SK-N-SH (cell line): ENCODE data around the gene KPNB1. TPM values are rescaled to one million over a fixed set of nuclear protein-coding genes. Genes with fewer than 3 reads are reported as not detected.

Experiments used
- CTCF ChIA-PET: fragments of 300-600, 350-600 bp; formaldehyde crosslinking; extraction: SDS; loops from one replicate; lab custom pipeline; 2021; lab: Yijun Ruan, JAX
- POLR2A ChIA-PET: fragments of 350-600 bp; sonication (Branson Sonifier 250); formaldehyde crosslinking; extraction: SDS; loops from one replicate; lab custom pipeline; 2020; ENCODE audit warnings: antibody characterized with exemption, inconsistent platforms; lab: Yijun Ruan, JAX
- DNase-seq: peaks from one replicate; pipeline ENCODE4 v3.0.0; 2012
- H2AFZ ChIP-seq: fragments of 200-600 bp; sonication (generic); 2 replicates; pipeline ENCODE4 v1.8.1; 2016; ENCODE audit warnings: antibody characterized with exemption, mild to moderate bottlenecking, low read depth
- H3F3A ChIP-seq: fragments of 200-600 bp; sonication (generic); replicated peaks from 2 replicates; pipeline ENCODE3; 2016; ENCODE audit warnings: antibody characterized with exemption, mild to moderate bottlenecking; ENCODE audit not compliant: insufficient read depth
- H3K27ac ChIP-seq, 2 experiments: fragments of 200-500 bp in 1 of 2; fragments of 200-600 bp in 1 of 2; sonication (Bioruptor generic) in 1 of 2; sonication (generic), shearing (Covaris generic) in 1 of 2; 2 replicates each; pipeline versions ENCODE4 v1.5.1 to v1.6.1; 2014 to 2016; ENCODE audit warnings: low read depth in 2 of 2, inconsistent platforms in 1 of 2, low read length in 1 of 2, mild to moderate bottlenecking in 1 of 2, mixed read lengths in 1 of 2
- H3K27me3 ChIP-seq: fragments of 200-600 bp; sonication (generic), shearing (Covaris generic); 2 replicates; pipeline ENCODE4 v1.6.1; 2016; ENCODE audit warnings: mixed run types; ENCODE audit not compliant: insufficient read depth
- H3K36me3 ChIP-seq, 2 experiments: fragments of 200-500 bp in 1 of 2; fragments of 200-600 bp in 1 of 2; sonication (Bioruptor generic) in 1 of 2; sonication (generic) in 1 of 2; replicated peaks in 1 of 2; 2 replicates each; pipeline versions ENCODE3 to v1.5.1; 2014 to 2016; ENCODE audit warnings: low read length in 1 of 2, mild to moderate bottlenecking in 1 of 2; ENCODE audit not compliant: insufficient read depth in 2 of 2, control insufficient read depth in 1 of 2
- H3K4me1 ChIP-seq, 2 experiments: fragments of 200-500 bp in 1 of 2; fragments of 200-600 bp in 1 of 2; sonication (Bioruptor generic) in 1 of 2; sonication (generic), shearing (Covaris generic) in 1 of 2; 2 replicates each; pipeline versions ENCODE4 v1.5.1 to v1.6.1; 2014 to 2016; ENCODE audit warnings: low read depth in 1 of 2, low read length in 1 of 2, mixed run types in 1 of 2; ENCODE audit not compliant: insufficient read depth in 2 of 2, control insufficient read depth in 1 of 2
- H3K4me2 ChIP-seq: fragments of 200-600 bp; sonication (generic), shearing (Covaris generic); 2 replicates; pipeline ENCODE4 v1.6.1; 2017; ENCODE audit warnings: mixed run types
- H3K4me3 ChIP-seq, 2 experiments: fragments of 200-500 bp in 1 of 2; fragments of 200-600 bp in 1 of 2; sonication (Bioruptor generic) in 1 of 2; sonication (generic), shearing (Covaris generic) in 1 of 2; 2 replicates each; pipeline versions ENCODE4 v1.5.1 to v1.8.1; 2014 to 2016; ENCODE audit warnings: low read depth in 2 of 2, inconsistent platforms in 1 of 2, low read length in 1 of 2, mild to moderate bottlenecking in 1 of 2, mixed read lengths in 1 of 2, moderate library complexity in 1 of 2
- H3K79me2 ChIP-seq: fragments of 200-600 bp; sonication (generic); 2 replicates; pipeline ENCODE4 v1.8.1; 2017; ENCODE audit warnings: mild to moderate bottlenecking; ENCODE audit not compliant: insufficient read depth
- H3K9ac ChIP-seq: fragments of 200-600 bp; sonication (generic); 2 replicates; pipeline ENCODE4 v1.6.1; 2017; ENCODE audit warnings: mixed run types
- H3K9me2 ChIP-seq: fragments of 200-600 bp; sonication (generic); 2 replicates; pipeline ENCODE4 v1.6.1; 2017; ENCODE audit warnings: mixed run types
- H3K9me3 ChIP-seq: fragments of 200-600 bp; sonication (generic); 2 replicates; pipeline ENCODE4 v1.6.1; 2017; ENCODE audit warnings: mixed run types, mild to moderate bottlenecking, moderate library complexity
- H4K20me1 ChIP-seq: fragments of 200-600 bp; sonication (generic); 2 replicates; pipeline ENCODE4 v1.6.1; 2017; ENCODE audit warnings: mild to moderate bottlenecking, mixed run types; ENCODE audit not compliant: insufficient read depth
- CHD2 ChIP-seq: fragments of 150-350 bp; IDR thresholded peaks from 2 replicates; pipeline ENCODE4 v1.6.1; 2018; ENCODE audit warnings: low read length; ENCODE audit not compliant: partially characterized antibody
- ELF1 ChIP-seq: IDR thresholded peaks from 2 replicates; pipeline ENCODE4 v1.4.0; 2012
- EP300 ChIP-seq, 2 experiments: IDR thresholded peaks; 2 replicates each; pipeline versions ENCODE4 v1.4.0 to v1.6.1; 2012; ENCODE audit warnings: borderline replicate concordance in 1 of 2, low read depth in 1 of 2, low read length in 1 of 2
- FOXJ3 ChIP-seq: sonication (generic); formaldehyde crosslinking; IDR thresholded peaks from 2 replicates; pipeline ENCODE4 v1.5.1; 2020; ENCODE audit warnings: mild to moderate bottlenecking, missing genetic modification reagents
- GABPA ChIP-seq: IDR thresholded peaks from 2 replicates; pipeline ENCODE4 v1.4.0; 2012; ENCODE audit warnings: low read depth, mild to moderate bottlenecking
- GATA2 ChIP-seq: sonication (generic); formaldehyde crosslinking; IDR thresholded peaks from 2 replicates; pipeline ENCODE4 v1.5.0; 2020; ENCODE audit warnings: mild to moderate bottlenecking, missing genetic modification reagents
- JUND ChIP-seq: IDR thresholded peaks from 2 replicates; pipeline ENCODE4 v1.4.0; 2012
- MXI1 ChIP-seq: IDR thresholded peaks from 2 replicates; pipeline ENCODE4 v1.6.1; 2012; ENCODE audit warnings: mild to moderate bottlenecking, low read depth, low read length, improper control_type of control experiment
- NFIC ChIP-seq: IDR thresholded peaks from 2 replicates; pipeline ENCODE4 v1.4.0; 2012; ENCODE audit warnings: borderline replicate concordance
- NRF1 ChIP-seq: IDR thresholded peaks from 2 replicates; pipeline ENCODE4 v1.6.1; 2012; ENCODE audit warnings: low read depth, mild to moderate bottlenecking, low read length
- RCOR1 ChIP-seq: fragments of 150-350 bp; IDR thresholded peaks from 2 replicates; pipeline ENCODE4 v1.6.1; 2017; ENCODE audit warnings: antibody characterized with exemption, low read length
- SMC3 ChIP-seq: IDR thresholded peaks from 2 replicates; pipeline ENCODE4 v1.6.1; 2012; ENCODE audit warnings: low read depth, low read length, improper control_type of control experiment
- YY1 ChIP-seq: IDR thresholded peaks from 2 replicates; pipeline ENCODE4 v1.4.0; 2012; ENCODE audit warnings: low read depth, mild to moderate bottlenecking
- WGBS: methylation state at CpG from one replicate; pipeline ENCODE4 v1.1.6; 2017; ENCODE audit warnings: low lambda C conversion rate; 5-methylcytosine and 5-hydroxymethylcytosine counted together
- polyA plus RNA-seq, 3 experiments: library from polyadenylated mRNA; depleted of rRNA; stranded (reverse); fragments of >200 nt; gene quantifications; 2 replicates each; pipeline ENCODE4 v1.2.3, GENCODE V29; 2012
- TF ChIP-seq, protein P1 (sequence below): IDR thresholded peaks from 2 replicates; pipeline ENCODE4 v1.6.1; 2012; ENCODE audit warnings: mild to moderate bottlenecking, low read depth, low read length, moderate library complexity
- TF ChIP-seq, protein P2 (sequence below): IDR thresholded peaks from 2 replicates; pipeline ENCODE4 v1.4.0; 2012; ENCODE audit warnings: low read depth
- TF ChIP-seq, protein P3 (sequence below): IDR thresholded peaks from 2 replicates; pipeline ENCODE4 v1.4.0; 2012; ENCODE audit warnings: low read depth, borderline replicate concordance
- TF ChIP-seq, protein P4 (sequence below): IDR thresholded peaks from 2 replicates; pipeline ENCODE4; 2012

The KPNB1 gene
- polyA plus RNA-seq, 1 of the 3 experiments (the other 2 are of a cell fraction), result 89.5 TPM

DNA sequence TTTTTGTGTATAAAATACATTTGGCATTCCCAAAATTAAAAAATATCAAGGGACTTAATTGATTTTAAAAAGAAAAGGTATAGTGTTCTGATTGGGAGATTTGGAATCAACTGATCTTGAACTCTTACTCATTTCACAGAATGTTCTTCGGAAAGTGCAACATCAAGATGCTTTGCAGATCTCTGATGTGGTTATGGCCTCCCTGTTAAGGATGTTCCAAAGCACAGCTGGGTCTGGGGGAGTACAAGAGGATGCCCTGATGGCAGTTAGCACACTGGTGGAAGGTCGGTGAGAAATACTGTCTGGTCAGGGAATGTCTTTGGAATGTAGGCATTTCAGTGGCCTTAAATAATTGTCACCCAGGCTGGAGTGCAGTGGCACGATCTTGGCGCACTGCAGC lies 24.8 kb downstream of the KPNB1 start:
- no peak overlapping the region for H3K4me2 ChIP-seq
- H3K27ac ChIP-seq, result no peak overlapping the region
- peaks cover 64% of the 10 kb centered on the region for H3K79me2 ChIP-seq
- no peaks in the 10 kb centered on the region for H3K9me3 ChIP-seq
- no peaks in the 10 kb centered on the region for H3K27me3 ChIP-seq
- H3F3A ChIP-seq, result peaks cover 56% of the 10 kb centered on the region
- no peak overlapping the region for H2AFZ ChIP-seq
- H3K4me3 ChIP-seq, result no peak overlapping the region
- no peak for TF ChIP-seq MXI1
- no peak for TF ChIP-seq FOXJ3 (CRISPR knock-in tag)
- no peak for TF ChIP-seq NFIC
- no peak for TF ChIP-seq SMC3
- TF ChIP-seq EP300 (IDR thresholded peaks at IDR 0.05; ENCODE audit: borderline replicate concordance in 1 of 2, low read depth in 1 of 2, low read length in 1 of 2), result no peak
- TF ChIP-seq, protein P1, sequence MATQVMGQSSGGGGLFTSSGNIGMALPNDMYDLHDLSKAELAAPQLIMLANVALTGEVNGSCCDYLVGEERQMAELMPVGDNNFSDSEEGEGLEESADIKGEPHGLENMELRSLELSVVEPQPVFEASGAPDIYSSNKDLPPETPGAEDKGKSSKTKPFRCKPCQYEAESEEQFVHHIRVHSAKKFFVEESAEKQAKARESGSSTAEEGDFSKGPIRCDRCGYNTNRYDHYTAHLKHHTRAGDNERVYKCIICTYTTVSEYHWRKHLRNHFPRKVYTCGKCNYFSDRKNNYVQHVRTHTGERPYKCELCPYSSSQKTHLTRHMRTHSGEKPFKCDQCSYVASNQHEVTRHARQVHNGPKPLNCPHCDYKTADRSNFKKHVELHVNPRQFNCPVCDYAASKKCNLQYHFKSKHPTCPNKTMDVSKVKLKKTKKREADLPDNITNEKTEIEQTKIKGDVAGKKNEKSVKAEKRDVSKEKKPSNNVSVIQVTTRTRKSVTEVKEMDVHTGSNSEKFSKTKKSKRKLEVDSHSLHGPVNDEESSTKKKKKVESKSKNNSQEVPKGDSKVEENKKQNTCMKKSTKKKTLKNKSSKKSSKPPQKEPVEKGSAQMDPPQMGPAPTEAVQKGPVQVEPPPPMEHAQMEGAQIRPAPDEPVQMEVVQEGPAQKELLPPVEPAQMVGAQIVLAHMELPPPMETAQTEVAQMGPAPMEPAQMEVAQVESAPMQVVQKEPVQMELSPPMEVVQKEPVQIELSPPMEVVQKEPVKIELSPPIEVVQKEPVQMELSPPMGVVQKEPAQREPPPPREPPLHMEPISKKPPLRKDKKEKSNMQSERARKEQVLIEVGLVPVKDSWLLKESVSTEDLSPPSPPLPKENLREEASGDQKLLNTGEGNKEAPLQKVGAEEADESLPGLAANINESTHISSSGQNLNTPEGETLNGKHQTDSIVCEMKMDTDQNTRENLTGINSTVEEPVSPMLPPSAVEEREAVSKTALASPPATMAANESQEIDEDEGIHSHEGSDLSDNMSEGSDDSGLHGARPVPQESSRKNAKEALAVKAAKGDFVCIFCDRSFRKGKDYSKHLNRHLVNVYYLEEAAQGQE, result no peak
- TF ChIP-seq NRF1, result no peak
- TF ChIP-seq JUND, result no peak
- TF ChIP-seq, protein P2, sequence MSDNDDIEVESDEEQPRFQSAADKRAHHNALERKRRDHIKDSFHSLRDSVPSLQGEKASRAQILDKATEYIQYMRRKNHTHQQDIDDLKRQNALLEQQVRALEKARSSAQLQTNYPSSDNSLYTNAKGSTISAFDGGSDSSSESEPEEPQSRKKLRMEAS, result no peak
- TF ChIP-seq CHD2, result no peak
- TF ChIP-seq, protein P3, sequence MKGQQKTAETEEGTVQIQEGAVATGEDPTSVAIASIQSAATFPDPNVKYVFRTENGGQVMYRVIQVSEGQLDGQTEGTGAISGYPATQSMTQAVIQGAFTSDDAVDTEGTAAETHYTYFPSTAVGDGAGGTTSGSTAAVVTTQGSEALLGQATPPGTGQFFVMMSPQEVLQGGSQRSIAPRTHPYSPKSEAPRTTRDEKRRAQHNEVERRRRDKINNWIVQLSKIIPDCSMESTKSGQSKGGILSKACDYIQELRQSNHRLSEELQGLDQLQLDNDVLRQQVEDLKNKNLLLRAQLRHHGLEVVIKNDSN, result no peak
- no peak for TF ChIP-seq RCOR1
- TF ChIP-seq GATA2 (CRISPR knock-in tag), result no peak
- no peak for TF ChIP-seq ELF1
- TF ChIP-seq GABPA, result no peak
- TF ChIP-seq, protein P4, sequence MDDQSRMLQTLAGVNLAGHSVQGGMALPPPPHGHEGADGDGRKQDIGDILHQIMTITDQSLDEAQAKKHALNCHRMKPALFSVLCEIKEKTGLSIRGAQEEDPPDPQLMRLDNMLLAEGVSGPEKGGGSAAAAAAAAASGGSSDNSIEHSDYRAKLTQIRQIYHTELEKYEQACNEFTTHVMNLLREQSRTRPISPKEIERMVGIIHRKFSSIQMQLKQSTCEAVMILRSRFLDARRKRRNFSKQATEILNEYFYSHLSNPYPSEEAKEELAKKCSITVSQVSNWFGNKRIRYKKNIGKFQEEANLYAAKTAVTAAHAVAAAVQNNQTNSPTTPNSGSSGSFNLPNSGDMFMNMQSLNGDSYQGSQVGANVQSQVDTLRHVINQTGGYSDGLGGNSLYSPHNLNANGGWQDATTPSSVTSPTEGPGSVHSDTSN, result no peak
- no peak for TF ChIP-seq YY1
- peaks cover 94 to 99% of the 10 kb centered on the region in 2 experiments for H3K36me3 ChIP-seq
- WGBS, result 72% methylated on average over 4 of the region's 4 CpGs
- H4K20me1 ChIP-seq, result peaks cover 43% of the 10 kb centered on the region
- no peak for DNase-seq
- H3K4me1 ChIP-seq, result no peaks in the 10 kb centered on the region
- H3K9ac ChIP-seq, result no peak overlapping the region
- POLR2A ChIA-PET, result interaction anchor here (1.5 kb wide), 1 partner anchor 12 kb away, joined by 5 read pairs; no protein-coding TSS in a partner anchor
- no peaks in the 10 kb centered on the region for H3K9me2 ChIP-seq
- CTCF ChIA-PET, result interaction anchor here (0.7 to 11.3 kb wide), 10 partner anchors 9 to 115 kb away, joined by 3 to 167 read pairs (median 4); partner anchors contain the start of gene TBX21
